HG02642 (cell line): Measurements from ENCODE around the gene PYCARD.
"Not testable (repeated sequence)": the region's sequence is repeated elsewhere in the genome, so short reads cannot be mapped to it uniquely, and the experiment has no call there.

ENCODE experiments used
- ATAC-seq: cut with Tn5 transposase; IDR thresholded peaks from one replicate; pipeline ENCODE4 v1.9.1; 2021; ENCODE audit warnings: mild to moderate bottlenecking; ENCODE audit not compliant: unreplicated experiment, poor library complexity

PYCARD gene

GRCh38 chr16:31215287-31216162 lies 13.0 kb upstream of the PYCARD start:
- no peak for ATAC-seq

- ATAC-seq = no peak
These were observed 12.2 kb upstream of the PYCARD start for GRCh38 chr16:31214708-31215286.

GRCh38 chr16:31213877-31214707 lies 11.5 kb upstream of the PYCARD start, which contains the start of gene TRIM72:
TRIM72 (plus strand) TSS chr16:31214119; CDS start chr16:31214739, 620 bp downstream.
- ATAC-seq = no peak

GRCh38 chr16:31213342-31213741 lies 10.8 kb upstream of the PYCARD start:
- no peak for ATAC-seq

GRCh38 chr16:31206776-31207175 lies 4.2 kb upstream of the PYCARD start:
- no peak for ATAC-seq

GRCh38 chr16:31204871-31205666 lies 2.5 kb upstream of the PYCARD start:
- no peak for ATAC-seq

- ATAC-seq = peak; percentile 61
These were observed 762 bp downstream of the PYCARD start for GRCh38 chr16:31201582-31202413.

GRCh38 chr16:31200821-31201568 lies 1.6 kb downstream of the PYCARD start:
- no peak for ATAC-seq

GRCh38 chr16:31200111-31200510 lies 2.4 kb downstream of the PYCARD start:
- not testable (repeated sequence) for ATAC-seq

- ATAC-seq = no peak
These were observed 3.0 kb downstream of the PYCARD start for GRCh38 chr16:31199430-31200041.

GRCh38 chr16:31198207-31198882 lies 4.2 kb downstream of the PYCARD start:
- ATAC-seq = no peak

GRCh38 chr16:31196324-31197088 lies 6.1 kb downstream of the PYCARD start:
- ATAC-seq = no peak

- not testable (repeated sequence) for ATAC-seq
These were observed 6.7 kb downstream of the PYCARD start for GRCh38 chr16:31195861-31196260.

GRCh38 chr16:31194898-31195297 lies 7.7 kb downstream of the PYCARD start:
- no peak for ATAC-seq

GRCh38 chr16:31193874-31194273 lies 8.7 kb downstream of the PYCARD start:
- ATAC-seq = no peak

GRCh38 chr16:31192856-31193642 lies 9.5 kb downstream of the PYCARD start:
- no peak for ATAC-seq
